GM21576 (cell line): ENCODE measurements around the gene MAPK8.
"Not testable (repeated sequence)": the region's sequence is repeated elsewhere in the genome, so short reads cannot be mapped to it uniquely, and the experiment has no call there.

Experiments used
- ATAC-seq: cut with Tn5 transposase; IDR thresholded peaks from one replicate; pipeline ENCODE4 v1.9.1; 2021; ENCODE audit warnings: mild to moderate bottlenecking, moderate library complexity; ENCODE audit not compliant: unreplicated experiment

Gene MAPK8

GRCh38 chr10:48414778-48415177, 108.3 kb downstream of the MAPK8 start:
- no peak for ATAC-seq

DNA sequence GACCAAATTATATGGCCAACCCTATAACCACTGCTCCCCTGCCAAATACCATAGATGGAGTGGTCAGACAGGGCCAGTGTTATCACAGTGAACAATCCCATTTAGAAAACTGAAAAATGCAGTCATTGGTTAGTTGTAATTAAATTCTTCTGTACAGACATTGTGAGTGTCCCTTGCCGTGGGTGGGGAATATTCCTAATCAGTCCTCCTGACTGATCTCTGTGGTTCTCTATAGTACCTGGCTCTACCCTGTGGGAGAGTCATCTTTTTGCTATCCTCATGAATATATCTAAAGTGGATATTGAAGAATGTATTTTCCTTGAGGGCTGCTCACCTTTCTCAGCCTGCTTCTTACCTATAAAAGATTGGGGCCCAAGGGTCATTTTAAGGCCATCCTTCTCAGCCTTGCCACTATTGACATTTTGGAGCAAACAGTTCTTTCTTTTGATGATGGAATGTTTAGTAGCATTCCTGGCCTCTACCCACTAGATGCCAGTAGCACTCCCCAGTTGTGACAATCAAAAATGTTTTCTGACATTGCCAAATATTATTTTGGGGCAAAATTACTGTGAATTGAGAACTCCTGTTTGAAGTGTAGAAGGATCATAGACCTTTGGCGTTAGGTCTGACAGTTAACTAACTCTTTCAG, 110.2 kb downstream of the MAPK8 start:
- ATAC-seq = no peak

GRCh38 chr10:48417374-48417773, 110.9 kb downstream of the MAPK8 start:
- no peak for ATAC-seq

DNA sequence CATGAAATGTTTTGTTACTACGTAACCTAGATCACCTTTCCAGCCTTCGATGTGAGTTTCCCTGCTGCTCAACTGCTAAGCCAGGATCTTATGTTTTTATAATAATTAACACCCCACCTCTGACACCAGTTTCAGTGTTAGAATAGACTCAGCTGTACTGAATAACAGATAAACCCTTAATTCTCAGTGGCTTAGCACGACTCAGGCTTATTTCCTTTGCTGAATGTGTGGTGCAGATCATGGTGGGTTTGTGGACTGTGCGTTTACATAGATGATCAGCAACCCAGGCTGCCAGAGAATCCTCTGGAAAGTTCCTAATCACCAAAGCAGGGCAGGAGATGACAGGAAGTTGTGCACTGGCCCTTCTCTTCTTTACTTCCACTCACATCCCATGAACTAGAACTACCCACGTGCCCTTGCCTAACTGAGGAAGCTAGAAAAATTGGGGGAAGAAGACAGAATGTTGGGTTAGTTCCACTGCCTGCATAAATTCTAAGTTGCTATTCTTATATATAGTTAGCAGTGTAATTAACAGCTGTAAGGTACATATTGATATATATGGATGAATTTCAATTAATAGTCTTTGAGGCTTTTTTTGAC, 111.8 kb downstream of the MAPK8 start:
- no peak for ATAC-seq

GRCh38 chr10:48419714-48420113, 113.2 kb downstream of the MAPK8 start:
- ATAC-seq = no peak

DNA sequence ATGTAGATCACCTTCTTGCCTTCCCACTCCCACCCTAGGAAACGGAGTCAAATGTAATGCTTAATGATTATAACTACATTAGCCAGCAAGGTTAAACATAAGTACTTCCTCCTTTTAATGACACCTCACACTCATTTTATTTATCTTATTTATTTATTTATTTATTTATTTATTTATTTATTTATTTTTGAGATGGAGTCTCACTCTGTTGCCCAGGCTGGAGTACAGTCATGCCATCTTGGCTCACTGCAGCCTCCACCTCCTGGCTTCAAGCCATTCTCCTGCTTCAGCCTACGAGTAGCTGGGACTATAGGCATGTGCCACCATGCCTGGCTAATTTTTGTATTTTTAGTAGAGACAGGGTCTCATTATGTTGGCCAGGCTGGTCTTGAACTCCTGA, 115.4 kb downstream of the MAPK8 start:
- ATAC-seq = not testable (repeated sequence)

DNA sequence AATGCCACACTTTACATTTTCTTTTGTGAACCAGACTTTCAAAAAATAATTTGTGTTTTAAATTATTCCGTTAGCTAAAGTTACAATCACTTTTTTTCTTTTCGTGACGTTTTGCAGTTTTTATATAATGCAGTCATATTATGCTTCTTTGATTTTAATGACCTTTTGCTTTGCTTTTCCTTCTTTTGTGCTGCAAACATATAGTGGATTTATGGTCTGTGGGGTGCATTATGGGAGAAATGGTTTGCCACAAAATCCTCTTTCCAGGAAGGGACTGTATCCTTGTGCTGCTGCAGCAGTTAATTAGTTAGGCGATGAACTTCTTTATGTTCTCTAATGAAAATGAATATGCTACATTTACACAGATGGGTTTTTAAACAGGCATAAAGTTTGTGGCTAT, 117.4 kb downstream of the MAPK8 start:
- ATAC-seq = no peak

- ATAC-seq = no peak
These were observed 122.4 kb downstream of the MAPK8 start for GRCh38 chr10:48428896-48429295.

- ATAC-seq = no peak
These were observed 122.8 kb downstream of the MAPK8 start for GRCh38 chr10:48429309-48429708.

DNA sequence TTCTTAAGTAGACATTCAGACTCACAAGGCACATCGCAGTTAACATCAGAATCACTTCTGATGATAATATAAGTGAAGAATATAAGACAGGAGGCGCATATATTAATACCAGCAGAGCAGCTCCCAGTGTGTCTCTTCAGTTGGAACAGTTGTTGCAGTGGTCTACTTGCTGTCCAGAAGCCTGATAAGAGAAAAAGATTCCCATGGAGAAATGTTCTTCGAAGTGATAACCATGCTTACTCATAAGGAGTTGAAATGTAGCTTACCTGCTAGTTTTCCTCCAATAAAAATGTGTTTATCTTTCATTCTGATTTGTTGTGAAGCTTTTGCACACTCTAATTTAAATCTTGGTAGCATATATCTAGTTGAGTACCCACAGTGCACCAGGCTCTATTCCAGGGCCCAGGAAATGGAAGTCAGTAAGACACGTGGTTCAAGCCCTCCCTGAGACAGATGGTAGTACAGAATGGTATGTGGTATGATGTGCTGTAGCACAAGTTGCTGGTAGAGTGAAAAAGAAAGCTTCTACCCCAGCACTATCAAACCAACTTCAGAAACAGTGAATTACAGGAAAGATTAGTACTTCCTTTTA, 124.0 kb downstream of the MAPK8 start:
- ATAC-seq = no peak

GRCh38 chr10:48431871-48432270, 125.4 kb downstream of the MAPK8 start:
- no peak for ATAC-seq

DNA sequence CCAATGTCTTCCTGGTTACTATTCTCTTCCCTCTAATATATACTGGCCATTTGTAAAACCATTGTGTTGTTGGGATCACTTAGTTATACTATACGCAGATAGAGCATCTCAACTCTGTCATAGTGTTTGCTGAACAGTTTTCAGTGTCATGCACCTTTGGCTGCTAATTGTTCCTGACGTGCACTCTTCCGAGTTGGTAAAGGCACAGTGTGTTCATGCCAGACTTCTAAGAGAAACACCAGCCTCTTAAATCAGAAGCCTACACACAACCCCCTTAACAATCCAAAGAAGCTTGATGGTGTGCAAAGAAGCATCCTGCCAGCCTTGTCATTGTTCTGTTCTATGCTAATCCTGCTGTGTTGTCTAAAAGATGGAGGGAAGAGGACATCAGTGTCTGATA, 131.1 kb downstream of the MAPK8 start:
- no peak for ATAC-seq

GRCh38 chr10:48439031-48439430, 132.6 kb downstream of the MAPK8 start:
- no peak for ATAC-seq

- no peak for ATAC-seq
These were observed 133.1 kb downstream of the MAPK8 start for GRCh38 chr10:48439581-48440041.

DNA sequence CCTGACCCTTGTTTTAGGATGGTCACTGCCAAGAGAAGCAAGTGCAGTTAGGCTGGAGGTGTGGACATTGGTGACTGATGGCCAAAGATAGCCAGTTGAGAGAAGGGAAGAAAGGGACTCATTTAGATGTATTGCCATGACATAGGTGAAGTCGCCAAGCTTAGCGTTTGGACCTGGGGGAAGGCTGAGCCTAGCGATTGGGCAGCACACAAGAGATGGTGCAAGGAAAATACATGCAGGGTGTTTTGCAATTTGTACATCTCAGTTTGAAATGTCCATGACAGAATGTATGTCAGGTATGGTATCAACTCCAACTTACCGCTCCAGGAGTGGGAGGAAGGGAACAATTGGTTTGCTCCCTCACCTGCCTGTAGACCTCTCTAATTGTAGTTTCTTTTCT, 134.3 kb downstream of the MAPK8 start:
- no peak for ATAC-seq

- no peak for ATAC-seq
These were observed 135.8 kb downstream of the MAPK8 start for GRCh38 chr10:48442090-48442808.

GRCh38 chr10:48442809-48443177, 136.3 kb downstream of the MAPK8 start:
- ATAC-seq = no peak

GRCh38 chr10:48444266-48444665, 137.8 kb downstream of the MAPK8 start:
- ATAC-seq = no peak

DNA sequence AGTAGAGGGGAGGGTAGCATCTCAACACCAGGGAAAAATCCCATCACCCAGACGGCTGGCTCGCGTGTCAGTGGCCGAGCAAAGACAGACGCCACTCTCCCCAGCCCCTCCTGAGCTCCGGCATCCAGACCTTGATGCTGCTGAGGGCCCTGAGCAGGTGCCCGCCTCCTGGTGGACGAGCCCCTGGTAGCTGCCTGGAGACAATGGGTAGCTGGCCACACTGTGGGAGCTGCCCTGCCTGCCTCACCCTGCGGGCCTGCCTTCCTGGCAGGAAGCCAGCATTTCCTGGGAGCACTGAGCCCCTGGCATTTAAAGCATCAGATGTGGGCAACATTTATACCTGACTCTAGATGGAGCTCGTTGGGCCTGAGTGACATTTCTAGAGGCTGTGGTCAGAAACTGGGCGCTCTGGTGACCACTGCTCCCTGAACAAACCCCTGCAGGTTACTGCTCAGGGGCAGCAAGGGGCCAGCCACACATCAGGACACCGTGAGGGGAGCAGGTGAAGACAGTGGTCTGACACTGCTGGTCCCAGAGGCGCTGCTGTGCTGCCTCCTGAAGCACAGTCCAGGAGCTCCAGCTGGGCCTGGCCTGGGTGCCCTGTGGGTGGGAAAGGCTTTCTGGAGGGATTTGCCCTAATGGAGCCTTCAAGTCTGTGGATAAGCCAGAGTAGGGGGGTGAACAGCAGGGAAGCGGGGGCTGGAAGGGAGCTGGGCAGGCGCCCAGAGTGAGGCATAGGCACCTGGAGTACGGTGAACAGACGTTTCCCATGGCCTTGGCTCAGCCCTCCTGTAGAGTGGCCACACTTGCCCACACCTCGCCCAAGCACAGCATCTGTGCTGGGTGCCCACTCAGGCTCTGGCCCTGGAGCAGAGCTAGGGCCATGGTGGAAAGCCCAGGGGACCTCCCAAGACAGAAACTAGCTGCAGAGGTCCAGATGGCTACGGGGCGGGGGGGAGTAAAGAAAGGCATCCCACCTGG, 138.7 kb downstream of the MAPK8 start:
- ATAC-seq = no peak

DNA sequence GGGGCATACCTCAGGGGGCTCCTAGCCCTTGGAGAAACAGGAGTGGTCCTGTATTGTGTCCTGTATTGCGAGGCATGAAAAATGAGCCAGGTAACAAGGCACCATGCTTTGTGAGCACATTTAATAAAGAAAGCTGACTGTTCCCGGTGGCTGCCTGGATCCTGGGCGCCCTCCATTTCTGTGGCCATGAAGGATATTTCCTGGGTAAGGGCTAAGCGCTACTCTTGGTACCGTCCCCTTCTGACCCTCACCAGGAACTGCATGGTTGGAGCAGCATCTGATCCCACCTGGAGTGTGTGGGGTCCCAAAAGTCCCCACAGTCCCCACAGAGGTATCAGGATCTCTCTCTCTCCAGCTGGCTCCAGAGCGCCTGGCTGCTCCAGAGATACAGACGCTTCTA, 139.5 kb downstream of the MAPK8 start:
- ATAC-seq = no peak

DNA sequence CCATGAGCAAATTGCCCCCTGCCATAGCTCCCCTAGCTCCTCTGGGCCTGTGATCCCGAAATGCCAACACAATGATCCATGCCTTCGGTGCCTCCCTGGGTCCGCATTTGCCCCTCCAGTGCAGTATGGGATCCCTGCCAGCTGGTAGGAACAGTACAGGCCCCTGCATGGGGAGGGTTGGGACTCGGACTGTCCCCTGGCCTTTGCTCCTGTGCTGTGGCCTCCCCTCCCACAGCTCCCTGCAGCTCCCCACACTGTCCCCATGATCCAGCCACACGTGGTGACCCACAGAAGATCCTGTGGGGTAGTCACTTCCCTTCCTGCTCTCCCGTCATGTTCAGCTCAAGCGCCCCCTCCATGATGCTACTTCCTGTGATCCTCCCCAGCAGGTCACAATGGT, 140.3 kb downstream of the MAPK8 start:
- no peak for ATAC-seq
